A673 (cell line): Measurements from ENCODE around the gene UBXN10. TPM values are rescaled to one million over a fixed set of nuclear protein-coding genes. Genes with fewer than 3 reads are reported as not detected.

Experiments
- BruUV-seq: library from RNA; stranded (reverse); fragments of 400-500 nt; replicated peaks from 2 replicates; lab custom pipeline; 2021; lab: Mats Ljungman, UMichigan
- CTCF ChIA-PET: fragments of 300-600 bp; sonication (Branson Sonifier 250); formaldehyde crosslinking; loops from one replicate; lab custom pipeline; 2022; ENCODE audit warnings: antibody characterized with exemption; lab: Charles Lee
- POLR2A ChIA-PET: fragments of 300-600 bp; sonication (Branson Sonifier 250); formaldehyde crosslinking; loops from one replicate; lab custom pipeline; 2022; ENCODE audit warnings: antibody characterized with exemption; ENCODE audit not compliant: low non-redundant PET; lab: Charles Lee
- DNase-seq: peaks from one replicate; pipeline ENCODE4 v3.0.0-alpha.2; 2015; ENCODE audit warnings: low spot score
- H3K27ac ChIP-seq: fragments of 200-600 bp; sonication (generic); 2 replicates; pipeline ENCODE4 v1.5.1; 2016; ENCODE audit warnings: mixed run types, low read depth, mild to moderate bottlenecking, mixed read lengths, antibody characterized with exemption, low read length; ENCODE audit not compliant: poor library complexity, severe bottlenecking
- H3K27me3 ChIP-seq: fragments of 200-600 bp; sonication (generic); replicated peaks from 2 replicates; pipeline ENCODE4 v1.6.1; 2017; ENCODE audit warnings: mixed run types, low read depth, mild to moderate bottlenecking, mixed read lengths, antibody characterized with exemption, low read length; ENCODE audit not compliant: insufficient read depth, poor library complexity
- H3K36me3 ChIP-seq: fragments of 200-600 bp; sonication (generic); 2 replicates; pipeline ENCODE4 v1.6.1; 2016; ENCODE audit warnings: mixed run types, mild to moderate bottlenecking, mixed read lengths, antibody characterized with exemption, low read length; ENCODE audit not compliant: insufficient read depth, poor library complexity, severe bottlenecking
- H3K4me1 ChIP-seq: fragments of 200-600 bp; sonication (generic); 2 replicates; pipeline ENCODE4 v1.6.1; 2017; ENCODE audit warnings: mixed run types, mild to moderate bottlenecking, mixed read lengths, antibody characterized with exemption, low read length; ENCODE audit not compliant: insufficient read depth, poor library complexity, severe bottlenecking
- H3K4me3 ChIP-seq: fragments of 200-600 bp; sonication (generic); 2 replicates; pipeline ENCODE4 v1.5.1; 2016; ENCODE audit warnings: low read depth, mixed run types, mild to moderate bottlenecking, mixed read lengths, low read length; ENCODE audit not compliant: poor library complexity, severe bottlenecking
- H3K9me3 ChIP-seq: fragments of 200-600 bp; sonication (generic); 2 replicates; pipeline ENCODE4 v1.6.1; 2016; ENCODE audit warnings: mixed run types, low read depth, mild to moderate bottlenecking, mixed read lengths, antibody characterized with exemption, low read length; ENCODE audit not compliant: poor library complexity, severe bottlenecking
- CTCF ChIP-seq: fragments of 300-800, 200-600 bp; sonication (generic); conservative IDR thresholded peaks from 2 replicates; pipeline ENCODE4 v1.5.1; 2017; ENCODE audit warnings: low read depth, mild to moderate bottlenecking, antibody characterized with exemption, low read length, moderate library complexity, mixed read lengths
- EZH2 ChIP-seq: fragments of 200-600 bp; sonication (generic); IDR thresholded peaks from 2 replicates; pipeline ENCODE4 v1.6.1; 2017; ENCODE audit warnings: borderline replicate concordance, low read depth, mild to moderate bottlenecking, mixed read lengths, antibody characterized with exemption, low read length; ENCODE audit not compliant: poor library complexity, severe bottlenecking
- intact Hi-C: fragments of 100-400 bp; cut with micrococcal nuclease; formaldehyde crosslinking; loops from one replicate; pipeline ENCODE4 v1.10.0; 2022; ENCODE audit not compliant: unreplicated experiment
- total RNA-seq: library from RNA; stranded (reverse); gene quantifications from 2 replicates; pipeline ENCODE4 v1.2.3, GENCODE V29; 2021

The UBXN10 gene
- total RNA-seq, 1 experiment from 2014 or later: not detected

- BruUV-seq: no TSS peak
- DNase-seq: no peak
- CTCF ChIA-PET: no interaction called here
- no peak overlapping the region for H3K27ac ChIP-seq
- H3K27me3 ChIP-seq: no peaks in the 10 kb centered on the region
- no peaks in the 10 kb centered on the region for H3K9me3 ChIP-seq
- TF ChIP-seq CTCF (no peak), EZH2 (no peak)
- intact Hi-C loops: no loop called here
- H3K36me3 ChIP-seq: no peaks in the 10 kb centered on the region
- no peak overlapping the region for H3K4me3 ChIP-seq
- H3K4me1 ChIP-seq: no peaks in the 10 kb centered on the region
- POLR2A ChIA-PET: no interaction called here
Observed at GRCh38 chr1:20139776-20140612, 45.9 kb upstream of the UBXN10 start.

GRCh38 chr1:20141001-20141400, 44.9 kb upstream of the UBXN10 start:
- Histone ChIP-seq H3K27ac (no peak overlapping the region), H3K36me3 (no peaks in the 10 kb centered on the region), H3K9me3 (no peaks in the 10 kb centered on the region), H3K4me3 (no peak overlapping the region), H3K4me1 (no peaks in the 10 kb centered on the region), H3K27me3 (no peaks in the 10 kb centered on the region)
- BruUV-seq: no TSS peak
- DNase-seq: no peak
- POLR2A ChIA-PET: no interaction called here
- no peak for TF ChIP-seq EZH2
- TF ChIP-seq CTCF: no peak
- intact Hi-C loops: no loop called here
- CTCF ChIA-PET: no interaction called here

- Histone ChIP-seq H3K9me3 (no peaks in the 10 kb centered on the region), H3K36me3 (no peaks in the 10 kb centered on the region), H3K4me1 (no peaks in the 10 kb centered on the region), H3K27ac (no peak overlapping the region), H3K27me3 (no peaks in the 10 kb centered on the region), H3K4me3 (no peak overlapping the region)
- intact Hi-C loops: no loop called here
- BruUV-seq: no TSS peak
- ChIA-PET POLR2A (no interaction called here), CTCF (no interaction called here)
- no peak for TF ChIP-seq CTCF
- TF ChIP-seq EZH2: no peak
- DNase-seq: no peak
Observed at GRCh38 chr1:20141466-20141865, 44.4 kb upstream of the UBXN10 start.
